Adrenal gland (tissue), 12 donors: ENCODE data around the gene PFKFB4. TPM values are rescaled to one million over a fixed set of nuclear protein-coding genes. Genes with fewer than 3 reads are reported as not detected.

ENCODE experiments used
- DNase-seq, 7 donors: peaks; one replicate each; pipeline ENCODE4 v3.0.0-alpha.2; 2019 to 2020
- H3K27ac ChIP-seq, 5 donors: fragments of 200-600 bp; sonication (generic) in 4 of 5; 1 replicate in 3 of 5; 2 replicates in 2 of 5; pipeline versions ENCODE4 v1.5.1 to v1.8.0; 2016 to 2020; ENCODE audit warnings: mild to moderate bottlenecking in 1 of 5
- H3K27me3 ChIP-seq: fragments of 200-600 bp; 2 replicates; pipeline ENCODE4 v1.8.0; 2021
- H3K36me3 ChIP-seq, 2 donors: fragments of 200-600 bp; replicated peaks in 1 of 2; 1 replicate in 1 of 2; 2 replicates in 1 of 2; pipeline versions ENCODE4 v1.5.1 to v1.8.0; 2018 to 2022
- H3K4me1 ChIP-seq, 2 donors: fragments of 200-600 bp; replicated peaks in 1 of 2; 1 replicate in 1 of 2; 2 replicates in 1 of 2; pipeline versions ENCODE4 v1.5.1 to v1.8.0; 2018 to 2021
- H3K4me3 ChIP-seq, 4 donors: fragments of 200-600 bp; sonication (generic) in 3 of 4; one replicate each; pipeline ENCODE4 v1.5.1; 2016 to 2018
- H3K9me3 ChIP-seq, 3 donors: fragments of 200-600 bp; sonication (generic) in 1 of 3; replicated peaks in 1 of 3; 1 replicate in 2 of 3; 2 replicates in 1 of 3; pipeline versions ENCODE4 v1.5.1 to v1.8.0; 2016 to 2021
- POLR2A ChIP-seq, 2 donors: fragments of 450-650 bp; IDR thresholded peaks; one replicate each; pipeline ENCODE4 v1.6.1; 2017; ENCODE audit warnings: antibody characterized with exemption in 2 of 2, mild to moderate bottlenecking in 2 of 2, moderate library complexity in 1 of 2
- WGBS, 4 donors: extraction: QIAGEN DNeasy Blood & Tissue Kit in 2 of 4; methylation state at CpG; one replicate each; pipeline versions ENCODE4 v1.1.5 to v1.1.7; 2013 to 2017; 5-methylcytosine and 5-hydroxymethylcytosine counted together
- intact Hi-C, 2 donors: fragments of 100-400 bp; cut with DNase I; formaldehyde crosslinking; loops; one replicate each; pipeline versions ENCODE4 v1.14.1 to v1.15.0; 2022 to 2023
- polyA plus RNA-seq, 3 donors: library from polyadenylated mRNA; stranded (reverse); fragments of 200-250 nt in 2 of 3; fragments of 350-450 nt in 1 of 3; fragmentation: Illumina TruSeq in 1 of 3; extraction: RNeasy Lipid Tissue Mini Kit (QIAGEN cat#74804) in 1 of 3; gene quantifications; one replicate each; pipeline ENCODE4 v1.2.3, GENCODE V29; 2013 to 2014
- total RNA-seq, 9 donors: library from RNA; depleted of rRNA in 4 of 9; stranded (reverse); fragments of >200 nt in 4 of 9; fragments of 120-200 nt in 1 of 9; fragmentation: NEBNext Ultra II Directional in 1 of 9; extraction: Animal tissue kit (Norgen Biotek cat#: 25700) in 1 of 9; gene quantifications; one replicate each; pipeline versions ENCODE4 v1.1.0 to v1.2.4, GENCODE V29; 2013 to 2023
- TF ChIP-seq, protein P1 (sequence below), 6 experiments: fragments of 450-650 bp in 4 of 6; fragments of 200-600 bp in 2 of 6; sonication (generic) in 1 of 6; IDR thresholded peaks; 1 replicate in 5 of 6; 2 replicates in 1 of 6; pipeline versions ENCODE4 v1.5.1 to v1.8.0; 2016 to 2021; ENCODE audit warnings: antibody characterized with exemption in 6 of 6, mild to moderate bottlenecking in 2 of 6, moderate library complexity in 1 of 6
- donor health status: healthy with polysubstance abuse.
- donor health status: Bipolar disorder and iron deficiency.
- donor health status: DM: yes; HTN: yes; CAD: no.
- donor health status: DM: no; HTN: no; CAD: no.
- donor health status: DM: no; HTN: no; CAD: no.
- donor health status: DM: yes; HTN: yes; CAD: no.

PFKFB4 gene
- total and polyA plus RNA-seq, 12 donors: 1.8 to 12.9 (median 4.5) TPM

- H3K9me3 ChIP-seq: no peaks in the 10 kb centered on the region
- DNase-seq: no peak
- peaks cover 8 to 12% of the 10 kb centered on the region in 2 donors for H3K4me1 ChIP-seq
- H3K27me3 ChIP-seq: no peaks in the 10 kb centered on the region
- H3K4me3 ChIP-seq: no peak overlapping the region
- intact Hi-C loops: no loop called here
- TF ChIP-seq POLR2A (IDR thresholded peaks at IDR 0.05): no peak
- TF ChIP-seq, protein P1, sequence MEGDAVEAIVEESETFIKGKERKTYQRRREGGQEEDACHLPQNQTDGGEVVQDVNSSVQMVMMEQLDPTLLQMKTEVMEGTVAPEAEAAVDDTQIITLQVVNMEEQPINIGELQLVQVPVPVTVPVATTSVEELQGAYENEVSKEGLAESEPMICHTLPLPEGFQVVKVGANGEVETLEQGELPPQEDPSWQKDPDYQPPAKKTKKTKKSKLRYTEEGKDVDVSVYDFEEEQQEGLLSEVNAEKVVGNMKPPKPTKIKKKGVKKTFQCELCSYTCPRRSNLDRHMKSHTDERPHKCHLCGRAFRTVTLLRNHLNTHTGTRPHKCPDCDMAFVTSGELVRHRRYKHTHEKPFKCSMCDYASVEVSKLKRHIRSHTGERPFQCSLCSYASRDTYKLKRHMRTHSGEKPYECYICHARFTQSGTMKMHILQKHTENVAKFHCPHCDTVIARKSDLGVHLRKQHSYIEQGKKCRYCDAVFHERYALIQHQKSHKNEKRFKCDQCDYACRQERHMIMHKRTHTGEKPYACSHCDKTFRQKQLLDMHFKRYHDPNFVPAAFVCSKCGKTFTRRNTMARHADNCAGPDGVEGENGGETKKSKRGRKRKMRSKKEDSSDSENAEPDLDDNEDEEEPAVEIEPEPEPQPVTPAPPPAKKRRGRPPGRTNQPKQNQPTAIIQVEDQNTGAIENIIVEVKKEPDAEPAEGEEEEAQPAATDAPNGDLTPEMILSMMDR (IDR thresholded peaks at IDR 0.05): no peak
- no peak overlapping the region for H3K27ac ChIP-seq
- no peaks in the 10 kb centered on the region for H3K36me3 ChIP-seq
- 85 to 96% (median 91%) methylated on average over 6 to 14 of the region's 14 CpGs for WGBS, 4 donors
Measured at GRCh38 chr3:48591436-48591835, 34.8 kb upstream of the PFKFB4 start.

DNA sequence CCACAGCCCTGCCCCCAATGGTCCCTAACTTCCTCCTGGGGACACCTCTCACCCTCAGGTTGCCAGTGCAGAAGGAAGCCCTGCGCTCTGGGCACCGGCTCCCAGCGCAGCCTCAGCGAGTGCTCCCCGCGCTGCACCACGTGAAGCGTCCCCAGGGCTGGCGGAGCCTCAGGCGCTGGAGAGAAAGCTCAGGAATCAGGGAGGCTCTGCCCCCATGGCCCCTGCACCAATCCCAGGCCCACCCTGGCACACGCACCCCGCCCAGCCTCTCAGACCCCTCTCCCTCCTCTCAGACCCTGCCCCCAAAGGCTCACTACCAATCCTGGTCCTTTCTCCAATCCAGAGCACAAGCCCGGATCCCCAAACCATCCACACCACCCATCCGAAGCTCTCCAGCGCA is 31.6 kb upstream of the PFKFB4 start:
- intact Hi-C loops: no loop called here
- no peak for DNase-seq

DNA sequence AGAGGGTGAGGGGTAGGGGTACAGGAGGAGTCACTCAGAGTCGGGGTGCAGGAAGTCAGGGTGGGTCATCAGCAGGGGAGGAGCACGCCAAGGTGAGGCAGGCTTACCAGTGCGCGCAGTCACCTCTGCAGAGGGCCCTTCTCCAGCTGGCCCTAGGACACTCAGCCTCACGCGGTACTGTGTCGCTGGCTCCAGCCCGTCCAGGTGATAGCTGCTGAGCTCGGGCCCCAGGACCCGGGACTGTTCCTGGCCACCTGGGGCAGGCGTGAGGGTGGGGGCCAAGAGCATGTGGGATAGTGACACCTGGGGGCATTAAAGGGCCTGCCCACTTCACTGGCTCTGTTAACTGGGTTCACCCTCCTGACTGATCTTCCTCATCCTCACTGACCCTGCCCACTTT is 31.1 kb upstream of the PFKFB4 start:
- Histone ChIP-seq H3K27me3 (no peaks in the 10 kb centered on the region), H3K36me3 (no peaks in the 10 kb centered on the region), H3K4me3 (no peak overlapping the region), H3K27ac (no peak overlapping the region), H3K9me3 (no peaks in the 10 kb centered on the region), H3K4me1 (no peaks in the 10 kb centered on the region)
- no peak for DNase-seq
- intact Hi-C loops: no loop called here
- WGBS, 4 donors: 80 to 89% (median 87%) methylated on average over 1 to 11 of the region's 11 CpGs
- no peak for TF ChIP-seq POLR2A (IDR thresholded peaks at IDR 0.05)
- TF ChIP-seq, protein P1 (IDR thresholded peaks at IDR 0.05): no peak

More for the DNA sequence above, 31.6 kb upstream of the PFKFB4 start:
- no peaks in the 10 kb centered on the region for H3K36me3 ChIP-seq
- no peak overlapping the region for H3K4me3 ChIP-seq
- no peaks in the 10 kb centered on the region for H3K27me3 ChIP-seq
- WGBS, 4 donors: 74 to 84% (median 77%) methylated on average over 8 to 15 of the region's 15 CpGs
- no peaks in the 10 kb centered on the region for H3K9me3 ChIP-seq
- H3K4me1 ChIP-seq: no peaks in the 10 kb centered on the region
- TF ChIP-seq POLR2A (IDR thresholded peaks at IDR 0.05): no peak
- TF ChIP-seq, protein P1 (IDR thresholded peaks at IDR 0.05): no peak
- no peak overlapping the region for H3K27ac ChIP-seq

DNA sequence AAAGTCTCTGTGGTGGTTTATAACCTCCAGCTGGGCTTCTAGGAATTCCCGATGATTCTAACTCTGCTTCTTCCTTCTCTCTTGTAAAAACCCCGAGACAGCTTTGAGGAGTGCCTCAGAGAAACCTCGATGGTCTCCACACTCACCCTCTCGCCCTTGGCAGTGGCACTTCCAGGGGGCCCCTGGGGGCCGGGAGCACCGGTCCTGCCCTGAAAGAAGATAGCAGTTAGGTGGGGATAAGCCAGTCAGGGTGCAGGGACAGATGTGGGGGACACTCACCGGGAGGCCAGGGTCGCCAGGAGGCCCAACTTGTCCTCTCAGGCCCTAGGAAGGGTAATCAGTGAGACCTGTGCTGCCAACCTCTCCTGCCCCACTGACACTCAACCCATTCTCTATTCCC is 28.8 kb upstream of the PFKFB4 start:
- H3K36me3 ChIP-seq: no peaks in the 10 kb centered on the region
- intact Hi-C loops: no loop called here
- H3K27ac ChIP-seq: no peak overlapping the region
- no peak for DNase-seq
- TF ChIP-seq, protein P1 (IDR thresholded peaks at IDR 0.05): no peak
- no peak for TF ChIP-seq POLR2A (IDR thresholded peaks at IDR 0.05)
- H3K27me3 ChIP-seq: no peaks in the 10 kb centered on the region
- H3K9me3 ChIP-seq: no peaks in the 10 kb centered on the region
- WGBS, 4 donors: 80 to 89% (median 85%) methylated on average over 8 of the region's 8 CpGs
- no peaks in the 10 kb centered on the region for H3K4me1 ChIP-seq
- H3K4me3 ChIP-seq: no peak overlapping the region
